ENCODE results near the gene NHS. TPM values are rescaled to one million over a fixed set of nuclear protein-coding genes. Genes with fewer than 3 reads are reported as not detected.

The NHS gene
- total and polyA plus RNA-seq, 2 of the 4 experiments (the other 2 are of a cell fraction): 0.36 to 0.90 TPM

DNA sequence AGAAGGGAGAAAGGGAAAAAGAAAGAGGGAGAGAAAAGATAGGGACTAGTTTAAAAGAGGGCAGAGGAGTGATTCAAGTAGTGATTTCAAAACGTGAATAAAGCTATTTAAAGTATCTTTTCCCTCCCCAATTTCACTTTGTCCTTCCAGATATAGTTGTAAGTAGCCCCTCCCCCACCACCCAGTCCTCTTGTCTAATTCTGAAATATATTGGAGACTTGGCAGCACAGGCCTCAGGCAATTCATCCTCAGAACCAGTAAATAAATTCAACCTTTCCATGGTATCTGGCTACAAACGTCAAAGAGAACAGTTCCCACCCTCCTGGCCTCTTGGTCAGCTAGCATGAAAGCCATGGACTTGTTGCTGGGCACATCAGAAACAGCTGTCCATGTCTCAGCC is 192.8 kb downstream of the NHS start:
- dilution Hi-C loops (cut with HindIII; ENCODE audit: low sequenced_read_pairs, unreplicated experiment): no loop called here

More for the DNA sequence above, 192.8 kb downstream of the NHS start:
- Histone ChIP-seq H4K8ac (ENCODE audit: low read depth in 2 of 2, low read length in 2 of 2) (no peak overlapping the region), H4K20me1 (ENCODE audit: insufficient read depth, low read length) (no peaks in the 10 kb centered on the region), H3K18ac (ENCODE audit: low read depth, low read length) (no peak overlapping the region), H3K9me1 (ENCODE audit: insufficient read depth, low read length) (peaks cover 3% of the 10 kb centered on the region; the same call in 1 of the 2 replicates), H2BK120ac (ENCODE audit: low read depth, low read length) (no peak overlapping the region), H4K5ac (ENCODE audit: low read depth, low read length) (no peak overlapping the region), H2BK15ac (ENCODE audit: low read depth, low read length) (no peak overlapping the region), H3K27me3 (ENCODE audit: control insufficient read depth, insufficient read depth, low read length) (0 out of 2 replicates have a peak, but pooled peaks cover 1% of the 10 kb centered on the region), H3K56ac (ENCODE audit: extremely low read depth, insufficient read depth, low read length) (no peak overlapping the region), H4K91ac (ENCODE audit: insufficient read depth, low read depth, low read length) (no peak overlapping the region), H2BK20ac (ENCODE audit: low read depth, low read length) (no peak overlapping the region), H3K27ac (ENCODE audit: insufficient read depth, low read length) (no peak overlapping the region), H2AK5ac (ENCODE audit: low read depth, low read length) (no peak overlapping the region; the same call in 1 of the 2 replicates), H3K4me1 (ENCODE audit: control insufficient read depth, insufficient read depth, low read length) (peaks cover 4% of the 10 kb centered on the region), H3K4ac (ENCODE audit: low read depth, low read length) (no peak overlapping the region), H3K9ac (ENCODE audit: low read depth, low read length) (no peak overlapping the region), H3K4me3 (ENCODE audit: insufficient read depth, low read depth, low read length) (no peak overlapping the region), H3K79me1 (ENCODE audit: low read depth in 1 of 2, low read length in 2 of 2) (no peaks in the 10 kb centered on the region), H3K9me3 (ENCODE audit: control insufficient read depth, insufficient read depth, low read length) (no peaks in the 10 kb centered on the region), H3K23ac (ENCODE audit: low read depth, low read length) (no peak overlapping the region), H2AFZ (replicated peaks; ENCODE audit: low read length, poor library complexity) (no peak overlapping the region), H3K14ac (replicated peaks; ENCODE audit: low read depth, low read length) (no peak overlapping the region), H2AK9ac (replicated peaks; ENCODE audit: low read depth, low read length, poor library complexity) (no peak overlapping the region), H3K36me3 (ENCODE audit: control insufficient read depth, insufficient read depth, low read length) (no peaks in the 10 kb centered on the region), H3K4me2 (ENCODE audit: low read depth, low read length) (no peak overlapping the region; the same call in 1 of the 2 replicates), H2BK5ac (ENCODE audit: low read depth, low read length, poor library complexity, severe bottlenecking) (no peak overlapping the region)
- no peak for ATAC-seq (ENCODE audit: low read depth)
- intact Hi-C loops (cut with micrococcal nuclease) (no loop called here), in situ Hi-C loops (cut with MboI; ENCODE audit: low sequenced_read_pairs) (no loop called here)
- POLR2A ChIA-PET (ENCODE audit: unreplicated experiment): no interaction called here
- TF ChIP-seq RFX5 (IDR thresholded peaks at IDR 0.05; ENCODE audit: low read depth, low read length) (no peak), FOS (IDR thresholded peaks at IDR 0.05; ENCODE audit: low read depth, low read length) (no peak), RAD21 (IDR thresholded peaks at IDR 0.05; ENCODE audit: low read length) (no peak), MXI1 (IDR thresholded peaks at IDR 0.05; ENCODE audit: borderline replicate concordance, low read depth, low read length) (no peak), MAFK (IDR thresholded peaks at IDR 0.05; ENCODE audit: low read depth, low read length) (no peak), NFE2L2 (IDR thresholded peaks at IDR 0.05; ENCODE audit: low read depth, low read length) (no peak), CHD1 (IDR thresholded peaks at IDR 0.05; ENCODE audit: low read depth, low read length) (no peak), RCOR1 (IDR thresholded peaks at IDR 0.05; ENCODE audit: insufficient replicate concordance, low read length) (no peak), MAZ (IDR thresholded peaks at IDR 0.05; ENCODE audit: borderline replicate concordance, low read depth, low read length) (no peak), BHLHE40 (IDR thresholded peaks at IDR 0.05; ENCODE audit: low read depth, low read length) (no peak)
- TF ChIP-seq, protein P1, sequence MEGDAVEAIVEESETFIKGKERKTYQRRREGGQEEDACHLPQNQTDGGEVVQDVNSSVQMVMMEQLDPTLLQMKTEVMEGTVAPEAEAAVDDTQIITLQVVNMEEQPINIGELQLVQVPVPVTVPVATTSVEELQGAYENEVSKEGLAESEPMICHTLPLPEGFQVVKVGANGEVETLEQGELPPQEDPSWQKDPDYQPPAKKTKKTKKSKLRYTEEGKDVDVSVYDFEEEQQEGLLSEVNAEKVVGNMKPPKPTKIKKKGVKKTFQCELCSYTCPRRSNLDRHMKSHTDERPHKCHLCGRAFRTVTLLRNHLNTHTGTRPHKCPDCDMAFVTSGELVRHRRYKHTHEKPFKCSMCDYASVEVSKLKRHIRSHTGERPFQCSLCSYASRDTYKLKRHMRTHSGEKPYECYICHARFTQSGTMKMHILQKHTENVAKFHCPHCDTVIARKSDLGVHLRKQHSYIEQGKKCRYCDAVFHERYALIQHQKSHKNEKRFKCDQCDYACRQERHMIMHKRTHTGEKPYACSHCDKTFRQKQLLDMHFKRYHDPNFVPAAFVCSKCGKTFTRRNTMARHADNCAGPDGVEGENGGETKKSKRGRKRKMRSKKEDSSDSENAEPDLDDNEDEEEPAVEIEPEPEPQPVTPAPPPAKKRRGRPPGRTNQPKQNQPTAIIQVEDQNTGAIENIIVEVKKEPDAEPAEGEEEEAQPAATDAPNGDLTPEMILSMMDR (conservative IDR thresholded peaks at IDR 0.05; ENCODE audit: low read depth, low read length): no peak
- TF ChIP-seq, protein P2, sequence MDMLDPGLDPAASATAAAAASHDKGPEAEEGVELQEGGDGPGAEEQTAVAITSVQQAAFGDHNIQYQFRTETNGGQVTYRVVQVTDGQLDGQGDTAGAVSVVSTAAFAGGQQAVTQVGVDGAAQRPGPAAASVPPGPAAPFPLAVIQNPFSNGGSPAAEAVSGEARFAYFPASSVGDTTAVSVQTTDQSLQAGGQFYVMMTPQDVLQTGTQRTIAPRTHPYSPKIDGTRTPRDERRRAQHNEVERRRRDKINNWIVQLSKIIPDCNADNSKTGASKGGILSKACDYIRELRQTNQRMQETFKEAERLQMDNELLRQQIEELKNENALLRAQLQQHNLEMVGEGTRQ (IDR thresholded peaks at IDR 0.05; ENCODE audit: low read depth, low read length): no peak
- CTCF ChIA-PET: interaction anchor here (0.7 kb wide), 1 partner anchor 152 kb away, joined by 4 read pairs; no protein-coding TSS in a partner anchor
- DNase-seq: no peak
- BruUV-seq (replicated peaks): no TSS peak
- 20% methylated on average over 1 of the region's 2 CpGs; no CpG with 5 or more reads in 1 of the 2 experiments for WGBS, 2 experiments (ENCODE audit: extremely low coverage in 2 of 2, insufficient read length in 1 of 2)
